Body of pancreas (tissue), 4 donors: ENCODE measurements around the gene RBM38.

ENCODE experiments used
- POLR2A ChIP-seq, 3 donors: fragments of 450-650 bp; IDR thresholded peaks; one replicate each; pipeline ENCODE4 v1.6.1; 2016; ENCODE audit warnings: antibody characterized with exemption in 3 of 3, mild to moderate bottlenecking in 2 of 3
- TF ChIP-seq, protein P1 (sequence below), 7 experiments: fragments of 450-650 bp in 4 of 7; fragments of 200-600 bp in 3 of 7; sonication (generic) in 3 of 7; IDR thresholded peaks; one replicate each; pipeline ENCODE4 v1.5.1; 2016 to 2019; ENCODE audit warnings: antibody characterized with exemption in 7 of 7

DNA sequence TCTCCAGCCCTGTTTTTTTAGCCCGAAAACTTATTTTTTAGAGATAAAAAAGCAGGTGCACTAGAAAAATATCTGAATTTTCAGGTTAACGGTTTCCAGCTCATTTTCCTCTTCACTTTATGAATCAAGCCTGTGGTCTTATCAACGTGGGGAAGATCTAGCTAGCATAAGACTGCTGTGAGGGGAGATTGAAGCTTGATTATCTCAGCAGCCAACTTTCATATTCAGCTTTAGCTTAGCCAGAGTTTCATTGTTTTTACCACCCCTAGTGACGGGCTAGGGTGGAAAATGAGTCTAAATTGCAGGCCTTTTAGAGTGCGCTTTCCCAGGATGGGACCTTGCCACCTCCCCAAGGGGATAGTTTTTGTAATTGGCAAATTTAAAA lies 11.9 kb upstream of the RBM38 start:
- TF ChIP-seq, protein P1, sequence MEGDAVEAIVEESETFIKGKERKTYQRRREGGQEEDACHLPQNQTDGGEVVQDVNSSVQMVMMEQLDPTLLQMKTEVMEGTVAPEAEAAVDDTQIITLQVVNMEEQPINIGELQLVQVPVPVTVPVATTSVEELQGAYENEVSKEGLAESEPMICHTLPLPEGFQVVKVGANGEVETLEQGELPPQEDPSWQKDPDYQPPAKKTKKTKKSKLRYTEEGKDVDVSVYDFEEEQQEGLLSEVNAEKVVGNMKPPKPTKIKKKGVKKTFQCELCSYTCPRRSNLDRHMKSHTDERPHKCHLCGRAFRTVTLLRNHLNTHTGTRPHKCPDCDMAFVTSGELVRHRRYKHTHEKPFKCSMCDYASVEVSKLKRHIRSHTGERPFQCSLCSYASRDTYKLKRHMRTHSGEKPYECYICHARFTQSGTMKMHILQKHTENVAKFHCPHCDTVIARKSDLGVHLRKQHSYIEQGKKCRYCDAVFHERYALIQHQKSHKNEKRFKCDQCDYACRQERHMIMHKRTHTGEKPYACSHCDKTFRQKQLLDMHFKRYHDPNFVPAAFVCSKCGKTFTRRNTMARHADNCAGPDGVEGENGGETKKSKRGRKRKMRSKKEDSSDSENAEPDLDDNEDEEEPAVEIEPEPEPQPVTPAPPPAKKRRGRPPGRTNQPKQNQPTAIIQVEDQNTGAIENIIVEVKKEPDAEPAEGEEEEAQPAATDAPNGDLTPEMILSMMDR (IDR thresholded peaks at IDR 0.05) = no peak
- TF ChIP-seq POLR2A (IDR thresholded peaks at IDR 0.05) = no peak
